ENCODE measurements around the gene TGDS.
"Not testable (repeated sequence)": the region's sequence is repeated elsewhere in the genome, so short reads cannot be mapped to it uniquely, and the experiment has no call there.

Gene TGDS, protein sequence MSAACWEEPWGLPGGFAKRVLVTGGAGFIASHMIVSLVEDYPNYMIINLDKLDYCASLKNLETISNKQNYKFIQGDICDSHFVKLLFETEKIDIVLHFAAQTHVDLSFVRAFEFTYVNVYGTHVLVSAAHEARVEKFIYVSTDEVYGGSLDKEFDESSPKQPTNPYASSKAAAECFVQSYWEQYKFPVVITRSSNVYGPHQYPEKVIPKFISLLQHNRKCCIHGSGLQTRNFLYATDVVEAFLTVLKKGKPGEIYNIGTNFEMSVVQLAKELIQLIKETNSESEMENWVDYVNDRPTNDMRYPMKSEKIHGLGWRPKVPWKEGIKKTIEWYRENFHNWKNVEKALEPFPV

DNA sequence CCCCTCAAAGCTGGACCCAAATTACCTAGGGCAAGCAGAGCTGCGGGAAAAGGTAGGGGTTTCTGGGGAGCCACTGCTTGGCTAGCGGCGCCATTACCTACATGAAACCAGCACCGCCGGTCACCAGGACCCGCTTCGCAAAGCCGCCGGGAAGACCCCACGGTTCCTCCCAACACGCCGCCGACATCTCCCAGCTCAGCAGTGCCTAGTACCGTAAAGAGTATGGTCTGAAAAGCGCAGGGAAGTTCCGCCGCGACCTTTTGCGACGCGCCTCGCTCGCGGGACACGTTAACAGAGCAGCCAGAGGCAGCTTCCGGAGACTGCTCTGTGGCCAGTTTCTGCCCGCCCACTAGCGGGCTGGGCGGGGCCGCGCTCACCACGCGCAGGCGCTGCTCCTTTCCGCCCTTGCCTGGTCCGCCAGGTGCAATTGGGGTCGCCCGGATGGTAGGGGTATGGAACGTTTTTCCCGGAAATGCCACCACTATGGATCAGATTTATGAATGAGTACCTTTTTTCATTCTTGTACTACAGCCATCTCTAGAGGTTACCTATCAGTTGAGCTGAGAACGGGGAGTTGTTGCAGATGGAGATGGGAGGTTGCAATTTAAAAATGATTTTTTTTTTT, at the start of gene TGDS:
TGDS (minus strand) TSS at position 203 of the 625 bp plus-strand sequence; CDS start at position 187, 16 bp downstream.
- peak; percentile 71 for DNase-seq

DNA sequence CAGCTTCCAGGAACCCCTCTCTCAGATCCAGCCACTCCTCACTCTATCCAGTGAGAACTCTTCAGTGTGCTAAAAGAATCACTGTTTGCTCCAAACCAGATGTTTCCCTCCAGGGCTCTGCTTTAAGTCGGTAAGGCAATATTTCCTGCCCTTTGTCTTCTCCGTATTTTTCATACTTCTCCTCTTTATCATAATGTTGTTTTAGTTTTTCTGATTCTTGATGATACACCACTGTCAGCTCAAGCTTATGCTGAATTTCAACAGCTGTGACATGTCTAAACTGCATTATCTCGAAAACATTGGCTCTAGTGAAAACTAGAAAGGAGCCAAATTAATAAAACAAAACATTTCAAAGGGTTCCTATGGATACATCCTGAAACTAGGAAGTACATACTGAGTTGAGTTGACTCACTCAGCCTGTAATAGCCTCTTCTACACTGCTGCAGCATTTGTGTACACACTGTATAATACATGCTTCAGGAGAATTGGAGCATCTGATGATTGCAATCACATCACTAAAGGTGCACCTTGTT, 45.5 kb upstream of the TGDS start:
- peak; percentile 17 for DNase-seq

DNA sequence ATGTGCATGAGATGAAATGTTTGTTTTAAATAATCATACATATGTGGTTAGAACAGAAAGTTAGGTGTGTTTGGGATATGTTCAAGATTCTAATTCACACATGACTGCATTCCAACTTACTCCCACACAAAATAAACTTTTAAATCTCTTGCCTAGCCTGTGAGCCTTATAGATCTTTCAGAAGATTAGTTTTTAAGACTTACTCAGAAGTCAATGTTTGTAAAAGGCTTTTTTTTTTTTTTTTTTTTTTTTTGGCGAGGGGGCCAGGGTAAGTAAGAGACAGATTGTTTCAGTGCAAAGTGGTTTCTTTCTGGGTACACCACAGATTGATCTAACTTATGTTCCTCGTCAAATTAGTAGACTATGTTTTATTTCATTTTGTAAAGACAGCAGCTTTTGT, 44.8 kb upstream of the TGDS start:
- DNase-seq: no peak

DNA sequence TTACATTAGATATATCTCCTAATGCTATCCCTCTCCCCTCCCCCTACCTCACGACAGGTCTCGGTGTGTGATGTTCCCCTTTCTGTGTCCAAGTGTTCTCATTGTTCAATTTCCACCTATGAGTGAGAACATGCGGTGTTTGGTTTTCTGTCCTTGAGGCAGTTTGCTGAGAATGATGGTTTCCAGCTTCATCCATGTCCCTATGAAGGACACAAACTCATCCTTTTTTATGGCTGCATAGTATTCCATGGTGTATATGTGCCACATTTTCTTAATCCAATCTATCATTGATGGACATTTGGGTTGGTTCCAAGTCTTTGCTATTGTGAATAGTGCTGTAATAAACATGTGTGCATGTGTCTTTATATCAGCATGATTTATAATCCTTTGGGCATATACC, 41.7 kb upstream of the TGDS start:
- DNase-seq: not testable (repeated sequence)

DNA sequence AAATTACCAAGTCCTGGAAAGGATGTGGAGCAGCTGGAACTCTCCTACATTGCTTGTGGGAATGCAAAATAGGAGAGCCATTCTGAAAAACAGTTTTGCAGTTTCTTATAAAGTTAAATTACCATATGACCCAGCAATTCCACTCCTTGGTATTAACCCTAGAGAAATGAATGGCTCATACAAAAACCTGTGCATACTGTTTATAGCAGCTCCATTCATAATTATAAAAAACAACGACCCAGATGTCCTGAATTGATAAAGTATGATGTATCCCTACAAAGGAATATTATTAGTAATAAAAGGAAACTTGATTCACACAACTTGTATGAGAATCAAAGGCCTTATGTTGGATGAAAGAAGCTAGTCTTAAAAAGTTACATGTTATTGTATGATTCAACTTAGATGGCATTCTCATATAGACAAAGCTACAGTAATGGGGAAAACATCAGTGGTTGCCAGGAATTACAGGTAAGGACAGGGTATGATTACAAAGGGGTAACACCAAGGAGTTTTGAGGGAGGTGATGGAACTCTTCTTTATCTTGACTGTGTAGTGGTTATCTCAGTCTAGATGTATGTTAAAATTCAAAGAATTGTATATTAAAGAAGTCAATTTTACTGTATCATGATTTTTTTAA, 41.1 kb upstream of the TGDS start:
- no peak for DNase-seq

DNA sequence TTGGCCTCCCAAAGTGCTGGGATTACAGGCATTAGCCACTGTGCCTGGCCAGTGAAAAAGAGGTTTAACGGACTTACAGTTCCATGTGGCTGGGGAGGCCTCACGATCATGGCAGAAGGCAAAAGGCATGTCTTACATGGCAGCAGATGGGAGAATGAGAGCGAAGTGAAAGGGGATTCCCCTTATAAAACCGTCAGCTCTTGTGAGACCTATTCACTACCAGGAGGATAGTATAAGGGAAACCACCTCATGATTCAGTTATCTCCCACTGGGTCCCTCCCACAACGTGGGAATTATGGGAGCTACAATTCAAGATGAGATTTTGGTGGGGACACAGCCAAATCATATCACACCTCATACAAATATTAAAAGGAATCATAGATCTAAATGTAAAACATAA, 40.1 kb upstream of the TGDS start:
- not testable (repeated sequence) for DNase-seq

DNA sequence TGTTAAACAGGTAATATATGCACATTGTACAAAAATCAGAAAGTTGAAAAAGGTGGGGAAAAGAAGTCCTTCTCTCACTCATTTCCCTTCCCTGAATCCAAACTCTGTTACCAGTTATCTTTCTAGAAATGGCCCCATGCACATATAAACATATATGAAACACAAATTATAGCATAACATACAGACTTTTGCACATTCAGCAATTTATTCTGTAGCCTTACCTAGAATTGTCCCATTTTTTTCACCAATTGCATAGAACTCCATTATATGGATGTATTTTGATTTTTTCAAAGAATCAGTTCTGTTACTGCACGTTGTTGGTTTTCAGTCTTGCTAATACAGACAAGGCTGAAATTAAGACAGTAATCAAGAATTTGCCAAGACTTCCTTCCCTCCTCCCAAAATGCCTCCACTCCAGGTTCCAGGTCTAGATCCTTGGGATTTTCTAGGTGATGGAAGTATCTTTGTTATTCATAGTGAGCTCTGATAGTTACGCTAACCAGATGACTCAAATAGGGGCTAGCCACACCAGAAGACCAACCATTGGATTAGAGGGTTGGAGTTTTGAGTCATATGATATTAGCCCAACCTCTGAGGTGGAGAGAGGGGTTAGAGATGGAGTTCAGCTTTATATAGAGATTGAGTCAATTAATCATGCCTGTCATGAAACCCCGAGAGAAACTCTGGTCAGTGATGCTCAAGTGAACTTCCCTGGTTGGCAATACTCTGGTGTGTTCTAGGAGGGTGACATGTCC, 36.5 kb upstream of the TGDS start:
- DNase-seq: no peak

DNA sequence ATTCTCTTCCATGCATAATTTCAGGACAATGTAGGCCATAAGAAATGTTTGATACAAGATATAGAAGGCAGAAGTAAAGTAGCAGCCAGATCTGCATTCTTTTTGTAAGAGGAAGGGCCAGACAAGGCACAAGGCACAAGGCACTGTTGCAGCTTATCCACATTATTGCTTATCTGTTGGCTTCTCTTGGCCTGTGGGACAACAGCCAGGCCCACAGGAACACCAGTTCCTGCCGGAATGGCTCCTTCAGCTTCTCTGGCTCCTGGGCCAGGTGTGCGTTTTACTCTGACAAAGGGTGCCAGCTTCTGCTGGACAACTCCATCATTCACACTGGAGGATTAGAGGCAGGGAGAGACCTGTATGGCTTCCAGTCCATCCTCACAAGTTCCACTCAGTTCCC, 34.9 kb upstream of the TGDS start:
- no peak for DNase-seq

DNA sequence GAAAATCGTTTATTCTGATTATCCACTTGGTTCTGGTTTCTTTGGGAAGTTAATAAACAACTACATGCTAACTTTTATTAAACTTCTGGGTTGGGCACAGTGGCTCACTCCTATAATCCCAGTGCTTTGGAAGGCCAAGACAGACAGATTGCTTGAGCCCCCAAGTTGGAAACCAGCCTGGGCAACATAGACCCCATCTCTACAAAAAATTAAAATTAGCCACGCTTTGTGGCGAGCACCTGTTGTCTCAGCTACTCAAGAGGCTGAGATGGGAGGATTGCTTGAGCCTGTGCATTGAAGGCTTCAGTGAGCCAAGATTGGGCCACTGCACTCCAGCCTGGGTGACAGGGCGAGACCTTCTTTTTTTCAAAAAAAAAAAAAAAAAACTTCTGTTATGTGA, 27.4 kb upstream of the TGDS start:
- no peak for DNase-seq

DNA sequence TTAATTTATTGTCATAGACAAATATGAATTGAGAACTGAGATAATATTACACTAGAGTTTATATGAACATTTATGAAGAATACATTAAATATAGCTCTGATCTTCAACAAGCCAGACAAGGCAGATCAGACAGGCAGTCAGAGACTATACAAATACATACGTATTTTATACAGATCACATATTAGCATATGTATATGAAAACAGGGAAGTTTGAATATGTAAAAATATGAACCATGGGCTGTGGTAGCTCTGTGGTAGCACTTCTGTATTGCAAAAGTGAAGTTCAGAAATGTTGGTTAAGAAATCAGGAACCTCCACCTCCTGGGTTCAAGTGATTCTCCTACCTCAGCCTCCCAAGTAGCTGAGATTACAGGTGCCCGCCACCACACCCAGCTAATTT, 26.4 kb upstream of the TGDS start:
- no peak for DNase-seq

DNA sequence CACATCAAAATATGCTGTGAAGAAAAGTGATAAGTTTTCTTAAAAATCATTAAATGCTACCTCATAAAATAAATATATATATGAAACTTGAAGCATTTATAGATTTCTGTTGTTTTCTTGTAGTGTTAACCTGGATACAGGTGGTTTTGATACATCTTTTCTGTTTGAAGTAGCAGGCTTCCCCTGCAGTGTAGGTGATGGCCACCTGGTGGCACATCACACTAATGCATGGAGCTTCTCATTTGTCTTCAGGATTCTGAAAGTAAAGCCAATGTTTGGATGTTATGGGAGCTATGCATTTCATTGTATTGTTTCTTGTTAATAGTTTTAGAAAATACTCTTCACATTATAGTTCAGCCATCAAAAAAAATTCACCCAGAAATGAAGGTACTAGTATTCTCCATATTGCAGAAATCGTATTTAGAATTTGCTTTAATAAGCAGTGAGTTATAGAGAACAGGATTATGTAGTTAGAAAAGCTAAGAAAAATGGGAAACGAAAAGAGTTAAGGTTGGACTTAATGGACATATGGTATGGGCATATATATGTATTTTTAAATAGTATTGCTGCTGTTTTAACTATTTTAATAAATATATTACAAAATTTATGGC, 24.4 kb upstream of the TGDS start:
- DNase-seq: peak; percentile 33

DNA sequence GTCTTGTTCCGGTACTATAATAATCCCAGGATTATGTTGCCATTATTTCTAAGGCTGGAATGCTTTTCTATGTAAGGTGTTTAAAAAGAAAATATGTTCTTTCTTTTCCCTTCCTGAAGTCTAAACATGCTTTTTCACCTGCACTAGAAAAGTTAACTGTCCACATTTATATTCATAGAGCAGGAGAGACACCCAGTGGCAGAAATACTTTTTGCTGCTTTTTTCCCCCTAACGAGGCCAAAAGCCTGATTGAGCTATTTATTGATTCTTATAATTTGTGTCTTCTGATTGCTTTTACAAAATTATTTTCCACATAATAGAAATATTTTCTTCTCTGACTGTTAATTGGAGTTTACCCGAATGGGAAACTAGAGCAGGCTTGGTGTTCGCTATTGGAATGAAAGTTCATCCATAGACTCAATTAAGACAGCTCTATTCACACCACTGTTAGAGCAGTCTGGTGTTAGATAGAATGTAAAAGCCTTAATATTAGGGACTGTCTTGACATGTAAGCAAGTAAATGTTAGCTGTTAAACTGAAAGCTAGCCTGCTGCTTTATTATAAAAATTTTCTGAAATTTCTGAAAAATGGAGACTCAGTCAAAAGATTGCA, 21.5 kb upstream of the TGDS start:
- DNase-seq: no peak

DNA sequence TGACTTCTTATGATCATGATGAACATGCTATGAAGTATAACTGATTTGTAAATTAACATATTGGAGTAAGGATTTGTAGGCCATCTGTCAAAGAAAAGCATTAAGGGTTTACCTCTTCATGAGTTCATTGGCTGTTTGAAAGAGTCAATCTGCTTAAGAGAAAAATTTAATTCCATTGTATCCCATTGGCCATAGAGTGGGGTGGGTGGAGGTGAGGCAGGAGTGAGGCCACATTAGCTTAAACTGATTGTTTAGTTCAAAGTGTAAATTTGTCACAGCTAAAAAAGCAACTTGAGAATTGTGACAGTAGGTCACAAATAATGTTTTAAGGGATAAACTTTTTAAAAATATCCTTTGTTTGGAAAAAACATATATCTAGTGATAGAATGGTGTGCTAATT, 17.1 kb upstream of the TGDS start:
- no peak for DNase-seq

DNA sequence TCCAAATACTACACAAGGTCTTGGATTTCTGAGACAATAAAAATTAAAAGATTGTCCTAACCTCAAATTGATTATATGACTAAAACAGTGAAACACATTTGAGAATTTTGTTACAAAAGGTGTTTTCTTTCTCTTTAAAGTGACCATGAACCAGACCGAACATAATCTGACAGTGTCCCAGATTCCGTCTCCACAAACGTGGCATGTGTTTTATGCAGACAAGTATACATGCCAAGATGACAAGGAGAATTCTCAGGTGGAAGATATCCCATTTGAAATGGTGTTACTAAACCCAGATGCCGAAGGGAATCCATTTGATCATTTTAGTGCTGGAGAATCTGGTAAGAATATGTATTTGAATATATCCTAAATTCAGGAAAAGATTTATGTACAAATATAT, 16.1 kb upstream of the TGDS start:
- DNase-seq: no peak

DNA sequence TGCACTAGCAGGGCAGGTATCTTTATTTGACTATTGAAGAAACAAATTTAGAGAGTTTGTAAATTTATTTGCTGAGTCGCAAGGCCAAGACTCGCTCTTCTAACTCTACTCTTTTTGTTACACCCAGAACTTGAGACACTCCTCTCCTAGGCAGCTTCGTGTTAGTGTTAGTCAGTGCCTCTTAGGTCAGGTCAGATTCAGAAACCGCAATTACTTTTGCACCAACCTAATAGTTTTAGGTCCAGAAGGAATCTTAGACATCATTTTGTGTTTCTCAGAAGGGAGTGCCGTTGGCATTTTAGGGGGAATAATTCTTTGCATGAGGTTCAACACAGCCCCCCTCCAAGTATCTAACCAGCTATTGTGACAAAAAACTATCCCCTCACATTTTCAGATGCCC, 14.5 kb upstream of the TGDS start:
- DNase-seq: no peak

DNA sequence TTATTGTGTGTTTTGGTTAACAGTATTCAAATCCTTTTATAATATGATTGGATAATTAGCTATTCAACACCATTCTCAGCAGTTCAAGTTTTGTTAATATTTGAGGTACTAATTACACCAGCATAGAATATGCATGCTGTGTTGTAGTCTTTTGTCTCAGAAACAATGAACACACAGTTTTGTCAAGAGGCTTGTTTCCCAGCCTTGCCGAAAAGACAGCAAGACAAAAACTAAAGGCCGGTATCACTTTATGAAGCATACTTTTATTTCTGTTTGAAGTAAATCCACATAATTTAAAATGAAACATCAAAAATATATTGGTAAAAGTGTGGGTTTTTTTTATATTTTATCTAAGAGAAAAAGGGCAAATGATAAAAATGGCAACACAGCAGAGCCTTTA, 13.2 kb upstream of the TGDS start:
- DNase-seq: no peak

DNA sequence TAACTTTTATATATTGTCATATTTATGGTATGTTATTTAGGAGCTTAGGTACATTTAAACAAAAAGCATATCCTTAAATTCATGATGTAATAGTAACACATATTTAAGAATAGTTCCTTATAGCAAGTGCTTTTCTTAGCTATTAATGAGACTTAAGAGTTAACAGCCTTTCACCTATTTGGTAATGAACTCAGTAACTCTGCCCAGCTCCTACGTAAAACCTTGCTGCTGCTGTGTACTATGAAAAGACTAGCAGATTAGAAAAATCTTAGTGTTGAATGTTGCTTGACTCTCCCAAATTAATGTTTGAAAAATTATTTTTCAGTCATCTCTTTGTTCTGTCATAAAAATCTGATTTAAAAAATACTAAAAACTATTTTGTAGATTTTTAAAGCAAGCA, 12.6 kb upstream of the TGDS start:
- DNase-seq: no peak

DNA sequence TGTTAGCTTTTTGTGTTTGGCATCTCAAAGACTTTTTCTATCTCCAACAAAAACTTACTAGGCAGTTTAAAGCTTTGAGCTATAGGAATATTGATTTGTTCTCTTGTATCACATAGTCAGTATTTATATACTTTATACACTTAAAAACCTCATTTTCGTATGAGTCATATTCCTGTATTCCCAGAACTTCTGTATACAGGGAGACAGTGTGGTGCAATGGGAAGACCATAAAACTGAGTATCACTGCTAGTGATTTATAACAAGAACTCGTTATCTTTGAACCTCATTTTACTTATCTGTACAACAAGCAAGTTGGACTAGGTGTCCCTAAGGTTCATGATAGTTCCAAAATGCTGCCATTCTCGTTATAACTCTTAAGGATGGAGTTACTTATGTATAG, 12.0 kb upstream of the TGDS start:
- no peak for DNase-seq

DNA sequence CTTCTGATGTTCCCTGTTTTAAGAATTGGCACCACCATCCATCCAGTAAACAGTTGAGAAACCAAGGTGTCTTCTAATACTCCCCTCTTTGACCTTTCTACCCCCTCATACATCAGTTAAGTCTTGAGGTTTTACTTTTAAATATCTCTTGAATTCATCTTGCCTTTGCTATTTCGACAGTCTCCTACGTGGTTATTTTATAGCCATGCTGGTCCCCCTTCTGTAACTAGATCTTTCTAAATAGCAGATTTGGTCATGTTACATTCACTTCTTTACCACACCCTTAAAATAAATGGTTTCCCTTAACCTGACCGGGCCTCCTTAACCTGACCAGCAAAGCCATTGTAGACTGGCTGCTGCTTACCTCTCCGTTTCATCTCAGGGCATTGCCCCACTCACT, 11.1 kb upstream of the TGDS start:
- DNase-seq: no peak

DNA sequence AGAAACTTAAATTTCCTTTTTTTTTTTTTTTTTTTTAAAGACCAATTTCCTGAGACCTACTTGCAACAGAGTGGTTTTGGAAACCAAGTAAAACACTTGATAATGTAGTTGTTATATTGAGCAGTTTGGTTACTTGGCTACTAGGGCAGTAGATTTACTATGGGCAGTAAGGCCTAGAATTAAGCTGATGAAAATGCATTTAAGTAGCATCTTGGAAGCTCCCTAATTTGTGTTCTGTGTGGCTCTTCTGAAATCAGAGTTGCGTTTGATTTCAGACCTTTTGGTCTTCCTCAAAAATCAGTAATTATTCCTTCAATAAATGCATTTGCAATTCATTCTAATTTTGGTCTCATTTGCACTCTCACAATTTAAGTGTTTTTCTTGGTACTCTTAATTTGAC, 6.5 kb upstream of the TGDS start:
- no peak for DNase-seq

DNA sequence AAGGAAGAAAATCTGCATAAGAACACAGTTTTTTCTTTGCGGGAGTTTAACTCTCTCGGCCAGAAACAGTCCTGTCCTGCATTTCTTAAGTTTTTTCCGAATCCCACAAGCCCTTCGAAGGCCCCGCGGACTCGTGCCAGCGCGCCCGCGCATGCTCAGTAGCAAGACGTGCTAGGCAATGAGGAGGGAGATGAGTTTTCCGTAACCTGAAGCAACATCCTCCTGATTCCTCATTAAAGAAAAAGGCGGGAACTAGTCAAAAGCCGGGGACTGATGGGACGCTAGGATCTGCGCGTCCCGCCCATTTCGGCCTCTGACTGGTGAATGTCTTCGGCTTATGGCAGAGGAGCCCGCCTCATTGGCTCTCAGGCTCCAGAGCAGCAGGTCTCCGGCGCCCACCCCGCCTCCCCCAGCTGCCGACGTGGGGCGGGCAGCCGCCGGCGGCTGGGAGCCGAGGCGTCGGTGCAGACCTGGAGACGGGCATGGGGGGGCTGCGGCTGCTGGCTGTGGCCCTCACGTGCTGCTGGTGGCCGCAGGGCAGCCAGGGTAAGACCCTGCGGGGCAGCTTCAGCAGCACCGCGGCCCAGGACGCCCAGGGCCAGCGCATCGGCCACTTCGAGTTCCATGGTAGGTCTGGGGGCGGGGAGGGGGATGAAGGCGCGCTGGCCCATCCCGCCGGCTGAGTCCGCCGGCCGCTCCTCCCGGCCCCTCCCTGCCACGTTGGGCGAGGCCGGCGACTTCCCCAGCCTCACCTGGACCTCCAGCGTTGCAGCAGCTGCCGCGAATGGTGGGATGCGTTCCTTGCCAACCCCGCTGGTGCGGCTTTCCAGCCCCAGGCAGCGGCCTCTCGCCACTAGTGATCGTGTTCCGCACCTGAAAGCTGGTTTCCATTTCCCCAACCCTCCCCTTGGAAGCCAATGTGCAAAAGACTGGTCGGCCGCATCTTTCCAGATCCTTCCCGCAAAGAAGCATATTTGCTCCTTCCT, 5.8 kb upstream of the TGDS start, which contains the start of gene GPR180:
GPR180 (plus strand) TSS at position 412 of the 986 bp plus-strand sequence; CDS start at position 483, 71 bp downstream.
- DNase-seq: peak; percentile 88

Measured in NCI-H1105 (cell line).